Measurements from ENCODE around the gene DTD1.

GRCh38 chr20:18633411-18633810 is 45.6 kb downstream of the DTD1 start:
- no peak for TF ChIP-seq CTCF (conservative IDR thresholded peaks at IDR 0.05; ENCODE audit: low read length)
- no peak for TF ChIP-seq EZH2phosphoT487 (IDR thresholded peaks at IDR 0.05; ENCODE audit: borderline replicate concordance, low read depth, low read length)
